Fibroblast of mammary gland (primary cell): ENCODE results near the gene ADPGK.

Source experiments
- DNase-seq: peaks from one replicate; pipeline ENCODE4 v3.0.0-alpha.2; 2010; ENCODE audit warnings: low read depth
- H3K4me3 ChIP-seq: 2 replicates; pipeline ENCODE4 v1.5.1; 2011; ENCODE audit warnings: low read depth, mild to moderate bottlenecking, low read length, moderate library complexity; ENCODE audit not compliant: control insufficient read depth
- TF ChIP-seq, protein P1 (sequence below): conservative IDR thresholded peaks from 2 replicates; pipeline ENCODE4 v1.5.1; 2011; ENCODE audit warnings: low read depth, low read length, inconsistent platforms; ENCODE audit not compliant: control insufficient read depth, insufficient read depth

Gene ADPGK

DNA sequence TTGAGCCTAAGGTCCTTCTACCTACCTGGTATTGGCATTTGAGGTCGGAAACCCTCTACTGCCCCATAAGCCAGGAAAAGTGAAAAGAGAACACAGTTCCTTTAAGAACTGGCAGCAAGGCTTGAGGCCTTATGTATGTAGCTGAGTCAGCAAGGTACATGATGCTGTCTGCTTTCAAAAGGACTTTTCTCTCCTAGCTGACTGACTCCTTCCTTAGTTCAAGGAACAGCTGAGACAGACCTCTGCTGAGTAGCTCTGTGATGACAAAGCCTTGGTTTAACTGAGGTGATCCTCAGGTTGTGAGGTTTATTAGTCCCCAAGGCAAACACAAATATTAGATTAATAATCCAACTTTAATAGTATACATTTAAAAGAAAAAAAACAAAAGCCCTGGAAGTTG lies 45.8 kb downstream of the ADPGK start:
- no peak for DNase-seq
- no peak overlapping the region for H3K4me3 ChIP-seq
- TF ChIP-seq, protein P1, sequence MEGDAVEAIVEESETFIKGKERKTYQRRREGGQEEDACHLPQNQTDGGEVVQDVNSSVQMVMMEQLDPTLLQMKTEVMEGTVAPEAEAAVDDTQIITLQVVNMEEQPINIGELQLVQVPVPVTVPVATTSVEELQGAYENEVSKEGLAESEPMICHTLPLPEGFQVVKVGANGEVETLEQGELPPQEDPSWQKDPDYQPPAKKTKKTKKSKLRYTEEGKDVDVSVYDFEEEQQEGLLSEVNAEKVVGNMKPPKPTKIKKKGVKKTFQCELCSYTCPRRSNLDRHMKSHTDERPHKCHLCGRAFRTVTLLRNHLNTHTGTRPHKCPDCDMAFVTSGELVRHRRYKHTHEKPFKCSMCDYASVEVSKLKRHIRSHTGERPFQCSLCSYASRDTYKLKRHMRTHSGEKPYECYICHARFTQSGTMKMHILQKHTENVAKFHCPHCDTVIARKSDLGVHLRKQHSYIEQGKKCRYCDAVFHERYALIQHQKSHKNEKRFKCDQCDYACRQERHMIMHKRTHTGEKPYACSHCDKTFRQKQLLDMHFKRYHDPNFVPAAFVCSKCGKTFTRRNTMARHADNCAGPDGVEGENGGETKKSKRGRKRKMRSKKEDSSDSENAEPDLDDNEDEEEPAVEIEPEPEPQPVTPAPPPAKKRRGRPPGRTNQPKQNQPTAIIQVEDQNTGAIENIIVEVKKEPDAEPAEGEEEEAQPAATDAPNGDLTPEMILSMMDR: no peak

DNA sequence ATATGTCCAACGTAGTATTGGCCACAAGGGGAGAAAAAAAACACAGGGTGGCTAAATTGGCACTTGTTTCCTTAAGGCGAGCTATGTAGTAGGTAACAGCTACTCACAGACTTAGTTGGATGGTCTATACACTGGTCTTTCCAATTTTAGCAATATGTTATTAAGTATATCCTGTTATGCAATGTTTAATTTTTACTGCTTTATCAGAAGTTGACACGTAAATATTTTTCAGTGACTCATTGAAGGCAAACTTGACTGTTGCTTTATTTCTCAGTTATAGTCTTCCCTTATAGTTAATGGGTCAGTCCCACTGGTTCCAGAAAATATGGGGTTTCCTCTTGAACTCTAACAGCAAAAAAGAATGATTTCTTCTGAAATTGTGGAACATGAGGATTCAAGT lies 46.5 kb downstream of the ADPGK start:
- no peak for DNase-seq
- TF ChIP-seq, protein P1: no peak
- no peak overlapping the region for H3K4me3 ChIP-seq

DNA sequence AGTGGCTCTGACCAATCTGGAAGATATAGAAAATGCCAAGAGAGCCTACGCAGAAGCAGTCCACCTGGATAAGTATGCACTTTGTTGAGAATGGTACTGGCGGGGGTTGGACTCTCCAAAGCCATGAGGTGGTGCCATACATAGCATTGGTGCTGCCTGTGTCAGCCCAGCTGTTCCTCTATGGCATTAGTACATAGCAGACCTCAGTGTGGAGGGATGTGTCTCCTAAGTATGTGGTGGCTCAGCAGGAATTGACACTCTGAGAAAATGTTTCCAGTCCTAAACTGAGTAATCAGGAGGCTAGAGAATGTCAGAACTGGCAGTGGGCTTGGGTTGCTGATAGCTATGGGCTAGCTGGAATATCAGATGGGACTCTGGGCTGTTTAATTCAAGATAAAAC lies 48.4 kb downstream of the ADPGK start:
- DNase-seq: no peak
- TF ChIP-seq, protein P1: no peak
- no peak overlapping the region for H3K4me3 ChIP-seq

DNA sequence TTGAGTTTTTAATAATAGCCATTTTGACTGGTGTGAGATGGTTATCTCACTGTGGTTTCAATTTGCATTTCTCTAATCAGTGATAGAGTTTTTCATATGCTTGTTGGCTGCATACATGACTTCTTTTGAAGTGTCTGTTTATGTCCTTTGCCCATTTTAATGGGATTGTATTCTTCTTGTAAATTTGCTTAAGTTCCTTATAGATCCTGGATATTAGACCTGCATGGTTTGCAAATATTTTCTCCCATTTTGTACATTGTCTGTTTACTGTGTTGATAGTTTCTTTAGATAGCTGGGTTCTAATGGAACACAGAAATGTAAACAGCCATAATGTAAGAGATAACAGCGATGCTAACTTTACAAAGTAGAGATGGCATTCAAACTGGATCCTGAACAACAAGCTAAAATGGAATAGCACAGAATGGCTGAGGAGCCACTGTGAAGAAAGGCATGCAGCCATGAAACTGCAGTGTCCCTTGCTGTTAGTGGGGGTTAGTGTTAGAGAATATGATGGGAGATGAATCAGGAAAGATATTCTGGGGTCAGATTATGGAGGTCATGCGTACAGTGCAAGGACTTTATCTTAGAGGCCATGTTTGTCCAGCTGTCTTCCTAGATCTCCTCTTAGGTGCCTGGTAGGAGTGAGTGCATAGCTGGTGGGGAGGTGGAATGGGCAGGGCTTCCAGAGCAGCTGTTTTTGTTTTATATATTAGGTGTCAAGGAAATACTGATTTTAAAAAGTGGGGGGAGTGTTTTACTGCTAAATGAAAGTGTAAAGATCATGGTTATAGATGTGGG lies 49.4 kb downstream of the ADPGK start:
- no peak for DNase-seq
- no peak overlapping the region for H3K4me3 ChIP-seq
- TF ChIP-seq, protein P1: no peak

DNA sequence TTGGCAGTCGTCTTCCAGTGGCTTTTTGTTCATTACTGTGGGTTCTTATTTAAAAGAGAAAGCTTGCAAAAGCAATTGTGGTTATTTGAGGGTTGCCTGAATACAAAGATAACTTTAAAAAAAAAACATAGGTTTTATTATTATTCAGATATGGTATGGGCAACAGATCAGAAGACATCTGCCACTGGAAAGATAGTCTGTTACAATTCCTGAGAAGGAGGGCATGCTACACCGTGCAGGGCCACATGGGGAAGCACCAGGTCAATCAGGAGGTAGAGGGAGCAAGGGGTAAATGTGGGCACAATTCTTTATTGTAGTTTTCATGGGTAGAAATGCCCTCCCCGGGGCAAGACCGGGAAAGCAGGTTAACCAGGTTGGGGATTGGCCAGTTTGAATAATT lies 51.0 kb downstream of the ADPGK start:
- TF ChIP-seq, protein P1: no peak
- DNase-seq: no peak
- H3K4me3 ChIP-seq: no peak overlapping the region

DNA sequence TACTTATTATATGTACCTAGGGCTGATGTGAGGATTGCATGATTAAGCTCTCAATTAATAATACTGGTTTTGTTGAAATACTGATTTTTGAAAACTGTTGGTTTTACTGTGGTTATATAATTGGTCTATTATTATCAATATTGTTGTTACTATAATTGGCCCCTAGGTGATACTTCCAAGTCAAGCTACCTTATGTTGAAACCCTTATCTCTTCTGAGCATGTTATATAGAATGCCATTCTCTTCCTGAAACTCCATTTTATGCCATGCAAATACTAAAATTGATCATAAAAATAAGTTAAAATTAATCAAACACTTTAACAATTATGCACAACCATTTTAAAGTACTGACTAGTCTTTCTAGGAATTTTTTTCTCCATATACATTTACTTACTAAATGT lies 51.5 kb downstream of the ADPGK start:
- DNase-seq: no peak
- no peak overlapping the region for H3K4me3 ChIP-seq
- TF ChIP-seq, protein P1: no peak
